Ishikawa (cell line): ENCODE measurements around the gene USP11.

Source experiments
- CEBPB ChIP-seq: IDR thresholded peaks from 2 replicates; pipeline ENCODE4 v1.6.1; 2012
- CREB1 ChIP-seq: IDR thresholded peaks from 2 replicates; pipeline ENCODE4 v1.6.1; 2012; ENCODE audit warnings: low read depth
- EGR1 ChIP-seq: IDR thresholded peaks from 2 replicates; pipeline ENCODE4 v1.6.1; 2012
- EP300 ChIP-seq: IDR thresholded peaks from 2 replicates; pipeline ENCODE4 v1.6.1; 2012; ENCODE audit warnings: borderline replicate concordance
- FOXM1 ChIP-seq: IDR thresholded peaks from 2 replicates; pipeline ENCODE4 v1.6.1; 2012; ENCODE audit warnings: low read depth, borderline replicate concordance
- NFIC ChIP-seq: IDR thresholded peaks from 2 replicates; pipeline ENCODE4 v1.6.1; 2012
- RAD21 ChIP-seq: IDR thresholded peaks from 2 replicates; pipeline ENCODE4 v1.6.1; 2012; ENCODE audit warnings: low read depth
- REST ChIP-seq: IDR thresholded peaks from 2 replicates; pipeline ENCODE4 v1.6.1; 2012; ENCODE audit warnings: low read depth, mild to moderate bottlenecking
- TAF1 ChIP-seq: IDR thresholded peaks from 2 replicates; pipeline ENCODE4 v1.6.1; 2012; ENCODE audit warnings: low read depth, mild to moderate bottlenecking
- USF1 ChIP-seq: IDR thresholded peaks from 2 replicates; pipeline ENCODE4 v1.6.1; 2012
- YY1 ChIP-seq: IDR thresholded peaks from 2 replicates; pipeline ENCODE4 v1.6.1; 2012; ENCODE audit warnings: low read depth
- TF ChIP-seq, protein P1 (sequence below): IDR thresholded peaks from 2 replicates; pipeline ENCODE4 v1.6.1; 2012

- TF ChIP-seq EP300 (no peak), EGR1 (no peak), USF1 (no peak), TAF1 (no peak), REST (no peak), NFIC (no peak), RAD21 (no peak), CEBPB (no peak), FOXM1 (no peak), CREB1 (no peak), YY1 (no peak)
- TF ChIP-seq, protein P1, sequence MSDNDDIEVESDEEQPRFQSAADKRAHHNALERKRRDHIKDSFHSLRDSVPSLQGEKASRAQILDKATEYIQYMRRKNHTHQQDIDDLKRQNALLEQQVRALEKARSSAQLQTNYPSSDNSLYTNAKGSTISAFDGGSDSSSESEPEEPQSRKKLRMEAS, result no peak
Observed at GRCh38 chrX:47230136-47230868, 2.5 kb upstream of the USP11 start.
